OCI-LY1 (cell line): ENCODE data around the gene TNFSF18.

Source experiments
- H2AFZ ChIP-seq: fragments of 200-600 bp; sonication (generic), shearing (Covaris generic); 2 replicates; pipeline ENCODE4 v1.6.0; 2014; ENCODE audit warnings: antibody characterized with exemption, mild to moderate bottlenecking, low read length
- H3F3A ChIP-seq: fragments of 200-600 bp; sonication (generic), shearing (Covaris generic); 2 replicates; pipeline ENCODE4 v1.6.0; 2014; ENCODE audit warnings: mild to moderate bottlenecking, antibody characterized with exemption, low read length, moderate library complexity; ENCODE audit not compliant: insufficient read depth
- H3K27ac ChIP-seq: fragments of 200-600 bp; sonication (generic); 2 replicates; pipeline ENCODE4 v1.5.1; 2014; ENCODE audit warnings: low read length, mixed run types, mild to moderate bottlenecking, low read depth; ENCODE audit not compliant: poor library complexity, severe bottlenecking
- H3K27me3 ChIP-seq: fragments of 200-600 bp; sonication (generic); 2 replicates; pipeline ENCODE4 v1.6.0; 2014; ENCODE audit warnings: antibody characterized with exemption, mild to moderate bottlenecking, low read length, moderate library complexity; ENCODE audit not compliant: insufficient read depth
- H3K36me3 ChIP-seq: fragments of 200-600 bp; sonication (generic); 2 replicates; pipeline ENCODE4 v1.6.1; 2014; ENCODE audit warnings: mild to moderate bottlenecking, antibody characterized with exemption, low read length, moderate library complexity, mixed read lengths; ENCODE audit not compliant: insufficient read depth
- H3K4me1 ChIP-seq: fragments of 200-600 bp; sonication (generic); 2 replicates; pipeline ENCODE4 v1.5.1; 2014; ENCODE audit warnings: mild to moderate bottlenecking, low read length, moderate library complexity; ENCODE audit not compliant: insufficient read depth, severe bottlenecking
- H3K4me2 ChIP-seq: fragments of 200-600 bp; sonication (generic), shearing (Covaris generic); 2 replicates; pipeline ENCODE4 v1.6.1; 2014; ENCODE audit warnings: low read length
- H3K4me3 ChIP-seq: fragments of 200-600 bp; sonication (generic); 2 replicates; pipeline ENCODE4 v1.5.1; 2014; ENCODE audit warnings: low read length, low read depth, mild to moderate bottlenecking, mixed read lengths; ENCODE audit not compliant: poor library complexity, severe bottlenecking
- H3K79me2 ChIP-seq: fragments of 200-600 bp; shearing (Covaris generic); 2 replicates; pipeline ENCODE4 v1.6.1; 2016; ENCODE audit warnings: mixed run types, low read length, mixed read lengths; ENCODE audit not compliant: insufficient read depth
- H3K9ac ChIP-seq: fragments of 200-600 bp; sonication (generic), shearing (Covaris generic); 2 replicates; pipeline ENCODE4 v1.6.1; 2014; ENCODE audit warnings: mild to moderate bottlenecking, low read length, mixed read lengths
- H3K9me2 ChIP-seq: fragments of 200-600 bp; sonication (generic), shearing (Covaris generic); 2 replicates; pipeline ENCODE4 v1.6.1; 2014; ENCODE audit warnings: low read depth, mild to moderate bottlenecking, low read length, mixed read lengths
- H3K9me3 ChIP-seq: fragments of 200-600 bp; shearing (Covaris generic); 2 replicates; pipeline ENCODE4 v1.6.1; 2014; ENCODE audit warnings: low read length, mixed read lengths
- H4K20me1 ChIP-seq: fragments of 200-600 bp; sonication (generic), shearing (Covaris generic); 2 replicates; pipeline ENCODE4 v1.6.0; 2016; ENCODE audit warnings: mild to moderate bottlenecking, low read length; ENCODE audit not compliant: insufficient read depth
- CTCF ChIP-seq: fragments of 200-600 bp; sonication (generic), shearing (Covaris generic); IDR thresholded peaks from 2 replicates; pipeline ENCODE4 v1.5.1; 2017; ENCODE audit warnings: mild to moderate bottlenecking, antibody characterized with exemption, low read length, moderate library complexity, mixed read lengths
- EZH2 ChIP-seq: fragments of 200-600 bp; sonication (generic), shearing (Covaris generic); IDR thresholded peaks from 2 replicates; pipeline ENCODE4 v1.8.0; 2017; ENCODE audit warnings: borderline replicate concordance, mixed run types, mild to moderate bottlenecking, antibody characterized with exemption, low read length, moderate library complexity, mixed read lengths

TNFSF18 gene

GRCh38 chr1:173064011-173064410, 13.3 kb upstream of the TNFSF18 start:
- Histone ChIP-seq H3K36me3 (no peaks in the 10 kb centered on the region), H3K9me3 (no peaks in the 10 kb centered on the region), H4K20me1 (no peaks in the 10 kb centered on the region), H3K27ac (no peak overlapping the region), H3K27me3 (no peaks in the 10 kb centered on the region), H3K4me2 (no peak overlapping the region), H3K4me3 (no peak overlapping the region), H3K9me2 (no peaks in the 10 kb centered on the region), H3F3A (no peaks in the 10 kb centered on the region), H3K9ac (no peak overlapping the region), H3K4me1 (no peaks in the 10 kb centered on the region), H3K79me2 (no peaks in the 10 kb centered on the region), H2AFZ (no peak overlapping the region)
- TF ChIP-seq EZH2: no peak

GRCh38 chr1:173063171-173063570, 12.4 kb upstream of the TNFSF18 start:
- Histone ChIP-seq H4K20me1 (no peaks in the 10 kb centered on the region), H3K79me2 (no peaks in the 10 kb centered on the region), H3K27me3 (no peaks in the 10 kb centered on the region), H2AFZ (no peak overlapping the region), H3K27ac (no peak overlapping the region), H3K9ac (no peak overlapping the region), H3K9me2 (no peaks in the 10 kb centered on the region), H3K4me2 (no peak overlapping the region), H3K4me3 (no peak overlapping the region), H3K36me3 (no peaks in the 10 kb centered on the region), H3F3A (no peaks in the 10 kb centered on the region), H3K4me1 (no peaks in the 10 kb centered on the region), H3K9me3 (no peaks in the 10 kb centered on the region)
- TF ChIP-seq EZH2 (no peak), CTCF (no peak)

GRCh38 chr1:173062150-173062938, 11.6 kb upstream of the TNFSF18 start:
- H3K4me1 ChIP-seq: no peaks in the 10 kb centered on the region
- no peak overlapping the region for H2AFZ ChIP-seq
- no peak overlapping the region for H3K4me3 ChIP-seq
- H3K9me2 ChIP-seq: no peaks in the 10 kb centered on the region
- H3K9me3 ChIP-seq: no peaks in the 10 kb centered on the region
- no peaks in the 10 kb centered on the region for H3F3A ChIP-seq
- no peaks in the 10 kb centered on the region for H4K20me1 ChIP-seq
- no peaks in the 10 kb centered on the region for H3K79me2 ChIP-seq
- no peak overlapping the region for H3K27ac ChIP-seq
- no peak overlapping the region for H3K9ac ChIP-seq
- no peaks in the 10 kb centered on the region for H3K36me3 ChIP-seq
- no peaks in the 10 kb centered on the region for H3K27me3 ChIP-seq
- H3K4me2 ChIP-seq: no peak overlapping the region
- TF ChIP-seq CTCF (no peak), EZH2 (no peak)

GRCh38 chr1:173058556-173058955, 7.8 kb upstream of the TNFSF18 start:
- no peak for TF ChIP-seq CTCF
- TF ChIP-seq EZH2: no peak
- no peaks in the 10 kb centered on the region for H3K9me3 ChIP-seq
- H3K4me1 ChIP-seq: no peaks in the 10 kb centered on the region
- no peak overlapping the region for H2AFZ ChIP-seq
- H3K9ac ChIP-seq: no peak overlapping the region
- H3K27me3 ChIP-seq: no peaks in the 10 kb centered on the region
- no peaks in the 10 kb centered on the region for H4K20me1 ChIP-seq
- H3K4me2 ChIP-seq: no peak overlapping the region
- H3K27ac ChIP-seq: no peak overlapping the region
- H3K4me3 ChIP-seq: no peak overlapping the region
- no peaks in the 10 kb centered on the region for H3K79me2 ChIP-seq
- H3K9me2 ChIP-seq: no peaks in the 10 kb centered on the region
- no peaks in the 10 kb centered on the region for H3F3A ChIP-seq
- no peaks in the 10 kb centered on the region for H3K36me3 ChIP-seq
